SK-N-MC (cell line): ENCODE results near the gene LMBRD2.

Source experiments
- DNase-seq: peaks from one replicate; pipeline ENCODE4 v3.0.0-alpha.2; 2011; ENCODE audit warnings: low read depth, low spot score
- H3K27ac ChIP-seq: fragments of 200-600 bp; sonication (generic); 2 replicates; pipeline ENCODE4 v1.5.1; 2016; ENCODE audit warnings: mixed run types
- H3K36me3 ChIP-seq: fragments of 200-600 bp; sonication (generic); 2 replicates; pipeline ENCODE4 v1.6.1; 2017; ENCODE audit warnings: antibody characterized with exemption, low read length, mixed read lengths; ENCODE audit not compliant: insufficient read depth
- H3K4me3 ChIP-seq: fragments of 200-600 bp; sonication (generic); 2 replicates; pipeline ENCODE4 v1.5.1; 2016
- H3K9ac ChIP-seq: fragments of 200-600 bp; sonication (generic); 2 replicates; pipeline ENCODE4 v1.8.0; 2017; ENCODE audit warnings: mixed run types, mixed read lengths; ENCODE audit not compliant: insufficient read length
- H3K9me3 ChIP-seq: fragments of 200-600 bp; sonication (generic); 2 replicates; pipeline ENCODE4 v1.6.1; 2017; ENCODE audit warnings: low read depth, mild to moderate bottlenecking, antibody characterized with exemption, low read length, moderate library complexity, mixed read lengths
- EZH2 ChIP-seq: fragments of 200-600 bp; sonication (generic); IDR thresholded peaks from one replicate; pipeline ENCODE4 v1.6.1; 2017; ENCODE audit warnings: antibody characterized with exemption
- FOXP2 ChIP-seq: optimal IDR thresholded peaks from 2 replicates; pipeline ENCODE3; 2011; ENCODE audit warnings: mild to moderate bottlenecking, moderate library complexity; ENCODE audit not compliant: insufficient read depth; ENCODE audit errors: extremely low read length, control extremely low read depth
- POLR2AphosphoS5 ChIP-seq: IDR thresholded peaks from 2 replicates; pipeline ENCODE4 v1.6.1; 2012; ENCODE audit warnings: mild to moderate bottlenecking, low read depth, low read length, borderline replicate concordance

Gene LMBRD2

GRCh38 chr5:36068751-36069281 is 82.9 kb downstream of the LMBRD2 start:
- Histone ChIP-seq H3K36me3 (peaks cover 23% of the 10 kb centered on the region), H3K9ac (peak overlapping the region; percentile 47), H3K4me3 (peak overlapping the region; percentile 62), H3K27ac (peak overlapping the region; percentile 99), H3K9me3 (peaks cover 2% of the 10 kb centered on the region; the same call in 1 of the 2 replicates)
- TF ChIP-seq POLR2AphosphoS5 (peak; percentile 62; the same call in 1 of the 2 replicates), FOXP2 (no peak)
- DNase-seq: peak; percentile 91

- H3K9me3 ChIP-seq: peaks cover 11% of the 10 kb centered on the region
- H3K36me3 ChIP-seq: peaks cover 33% of the 10 kb centered on the region
- peak within 1 kb of the TSS; percentile 96 for H3K27ac ChIP-seq
- H3K9ac ChIP-seq: peak within 1 kb of the TSS; percentile 91
- TF ChIP-seq POLR2AphosphoS5 (peak; percentile 81), FOXP2 (no peak)
- peak; percentile 59 for DNase-seq
- H3K4me3 ChIP-seq: peak within 1 kb of the TSS; percentile 90
Observed at GRCh38 chr5:36066540-36067210, 85.0 kb downstream of the LMBRD2 start, which contains the start of gene UGT3A2. Gene UGT3A2 (minus strand): TSS chr5:36066882. CDS start chr5:36066789, 93 bp downstream.

GRCh38 chr5:36066001-36066539 is 85.6 kb downstream of the LMBRD2 start:
- peaks cover 11% of the 10 kb centered on the region for H3K9me3 ChIP-seq
- peak overlapping the region; percentile 96 for H3K27ac ChIP-seq
- peak overlapping the region; percentile 90 for H3K4me3 ChIP-seq
- H3K36me3 ChIP-seq: peaks cover 33% of the 10 kb centered on the region
- TF ChIP-seq FOXP2 (no peak), POLR2AphosphoS5 (no peak), EZH2 (no peak)
- no peak for DNase-seq
- H3K9ac ChIP-seq: peak overlapping the region; percentile 91

GRCh38 chr5:36060420-36060887 is 91.2 kb downstream of the LMBRD2 start:
- Histone ChIP-seq H3K9me3 (peaks cover 11% of the 10 kb centered on the region), H3K4me3 (peak overlapping the region; percentile 70), H3K9ac (peak overlapping the region; percentile 68), H3K27ac (peak overlapping the region; percentile 96), H3K36me3 (peaks cover 63% of the 10 kb centered on the region)
- TF ChIP-seq POLR2AphosphoS5 (peak; percentile 58), EZH2 (no peak), FOXP2 (no peak)
- DNase-seq: peak; percentile 45

GRCh38 chr5:36059571-36060419 is 91.9 kb downstream of the LMBRD2 start:
- peak overlapping the region; percentile 70 for H3K4me3 ChIP-seq
- H3K9ac ChIP-seq: peak overlapping the region; percentile 24
- peak overlapping the region; percentile 96 for H3K27ac ChIP-seq
- peak; percentile 71 for DNase-seq
- peaks cover 63% of the 10 kb centered on the region for H3K36me3 ChIP-seq
- TF ChIP-seq EZH2 (no peak), FOXP2 (no peak), POLR2AphosphoS5 (no peak)
- peaks cover 11% of the 10 kb centered on the region for H3K9me3 ChIP-seq

GRCh38 chr5:36058776-36059175 is 92.9 kb downstream of the LMBRD2 start:
- no peak for DNase-seq
- Histone ChIP-seq H3K9ac (no peak overlapping the region), H3K36me3 (peaks cover 63% of the 10 kb centered on the region), H3K4me3 (no peak overlapping the region), H3K9me3 (peaks cover 9% of the 10 kb centered on the region), H3K27ac (peak overlapping the region; percentile 96)
- TF ChIP-seq EZH2 (no peak), FOXP2 (no peak), POLR2AphosphoS5 (no peak)

- H3K9ac ChIP-seq: no peak overlapping the region
- no peak overlapping the region for H3K4me3 ChIP-seq
- H3K9me3 ChIP-seq: no peaks in the 10 kb centered on the region
- H3K36me3 ChIP-seq: peaks cover 63% of the 10 kb centered on the region
- DNase-seq: no peak
- TF ChIP-seq EZH2 (no peak), POLR2AphosphoS5 (no peak), FOXP2 (no peak)
- peak overlapping the region; percentile 4 for H3K27ac ChIP-seq
Observed at GRCh38 chr5:36057386-36057785, 94.3 kb downstream of the LMBRD2 start.

GRCh38 chr5:36056422-36056821 is 95.3 kb downstream of the LMBRD2 start:
- Histone ChIP-seq H3K9ac (no peak overlapping the region), H3K9me3 (no peaks in the 10 kb centered on the region), H3K4me3 (no peak overlapping the region), H3K36me3 (peaks cover 72% of the 10 kb centered on the region), H3K27ac (peak overlapping the region; percentile 4; the same call in 1 of the 2 replicates)
- TF ChIP-seq FOXP2 (no peak), EZH2 (no peak), POLR2AphosphoS5 (no peak)
- DNase-seq: no peak
